Caki2 (cell line): Measurements from ENCODE around the gene DENND1C. TPM values are rescaled to one million over a fixed set of nuclear protein-coding genes. Genes with fewer than 3 reads are reported as not detected.
"Not testable (repeated sequence)": the region's sequence is repeated elsewhere in the genome, so short reads cannot be mapped to it uniquely, and the experiment has no call there.

Source experiments
- DNase-seq: peaks from one replicate; pipeline ENCODE4 v3.0.0-alpha.2; 2015; ENCODE audit warnings: low read depth
- in situ Hi-C: cut with HindIII; loops from 2 replicates; pipeline ENCODE4 v1.10.0; 2016; ENCODE audit warnings: low sequenced_read_pairs, low pct_unique_long_range_greater_than_20kb, mixed read lengths
- total RNA-seq: library from RNA; depleted of rRNA; stranded (reverse); fragments of >200 nt; shearing (Covaris generic); gene quantifications from 2 replicates; pipeline ENCODE4 v1.2.3, GENCODE V29; 2014; ENCODE audit warnings: low replicate concordance

Gene DENND1C
- total RNA-seq, 1 experiment from 2014 or later = not detected

- no peak for DNase-seq
- in situ Hi-C loops = no loop called here
Measured at GRCh38 chr19:6433165-6433564, 48.4 kb downstream of the DENND1C start.

DNA sequence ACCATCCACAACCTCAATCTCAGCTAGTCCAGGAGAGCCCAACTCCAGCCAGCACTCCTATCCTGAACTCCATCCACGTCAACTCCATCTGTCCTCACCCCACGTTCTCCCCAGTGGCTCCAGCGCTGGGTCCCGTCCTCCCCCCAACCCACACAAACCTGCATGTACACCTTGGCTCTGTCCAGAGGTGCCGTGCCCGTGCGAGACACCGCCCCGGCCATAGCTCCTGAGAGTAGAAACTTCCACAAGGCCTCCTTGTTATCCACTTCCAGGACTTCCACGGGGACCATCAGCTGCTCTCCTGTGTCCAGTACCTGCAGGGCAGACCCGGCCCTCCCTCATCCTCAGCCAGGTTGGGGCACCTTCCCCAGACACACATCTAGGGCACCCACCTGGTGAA is 49.7 kb downstream of the DENND1C start:
- no peak for DNase-seq
- in situ Hi-C loops = no loop called here

- in situ Hi-C loops = no loop called here
- no peak for DNase-seq
Measured at GRCh38 chr19:6429419-6430221, 52.0 kb downstream of the DENND1C start.

GRCh38 chr19:6428692-6429418 is 52.7 kb downstream of the DENND1C start:
- in situ Hi-C loops, DNase-seq: not testable (repeated sequence)

DNA sequence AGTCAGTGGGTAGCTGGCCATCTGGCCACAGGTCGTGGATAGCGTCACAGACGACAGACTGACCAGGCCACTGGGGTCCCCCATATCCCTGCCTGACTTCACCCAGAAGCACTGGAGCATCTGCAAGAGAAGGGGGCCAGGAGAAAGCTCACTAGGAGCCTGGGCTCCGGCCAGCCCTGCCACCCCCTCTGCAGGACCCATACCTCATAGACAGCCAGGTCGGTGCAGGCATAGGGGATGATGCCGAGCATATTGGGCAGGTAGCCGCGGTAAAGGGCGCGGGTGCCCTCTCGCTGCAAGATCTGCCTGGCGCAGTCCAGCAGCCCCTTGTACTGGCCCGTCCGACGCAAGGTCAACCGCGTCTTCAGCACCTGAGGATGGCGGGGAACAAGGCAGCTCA is 54.5 kb downstream of the DENND1C start:
- in situ Hi-C loops = no loop called here
- no peak for DNase-seq

DNA sequence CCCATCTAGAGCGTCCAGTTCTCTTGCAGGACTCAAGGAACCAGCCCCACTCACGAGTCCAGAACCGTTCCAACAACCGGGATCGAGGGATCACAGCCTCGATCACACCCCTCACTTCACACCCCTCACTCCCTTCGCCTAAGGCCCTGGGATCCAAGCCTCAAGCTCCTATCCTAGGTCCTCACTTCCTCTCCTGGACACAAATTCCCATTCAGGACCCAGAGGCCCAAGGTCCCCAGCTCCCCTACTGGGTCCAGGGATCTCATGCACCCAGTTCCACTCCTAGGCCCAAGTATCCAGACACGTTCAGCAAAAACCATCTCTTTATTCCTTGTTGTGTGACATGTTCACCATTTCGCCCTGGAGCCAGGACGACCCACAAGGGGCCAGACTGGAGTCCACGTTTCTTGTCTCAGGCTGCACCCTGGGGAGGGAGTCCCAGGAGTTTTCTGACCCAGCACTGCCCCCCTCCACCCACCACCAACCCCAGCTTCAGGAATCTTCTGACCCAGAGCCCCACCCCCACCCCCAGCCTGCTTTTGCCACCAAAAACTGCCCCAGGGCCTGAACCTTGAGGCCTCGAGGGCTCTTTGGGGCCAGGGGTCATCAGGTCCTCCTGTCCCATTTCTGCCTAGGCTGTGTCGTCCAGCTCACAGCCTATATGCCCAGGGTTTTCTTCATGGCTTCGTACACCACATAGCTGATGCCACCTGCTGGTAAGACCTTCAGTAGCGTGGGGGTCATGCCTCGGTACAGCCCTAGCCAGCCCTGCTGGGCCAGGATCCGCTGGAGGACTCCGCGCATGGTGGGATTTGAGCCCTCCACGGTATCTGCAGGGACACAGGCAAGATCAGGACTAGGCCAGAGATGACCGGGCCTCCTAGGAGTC is 55.6 kb downstream of the DENND1C start:
- no peak for DNase-seq
- in situ Hi-C loops = no loop called here

DNA sequence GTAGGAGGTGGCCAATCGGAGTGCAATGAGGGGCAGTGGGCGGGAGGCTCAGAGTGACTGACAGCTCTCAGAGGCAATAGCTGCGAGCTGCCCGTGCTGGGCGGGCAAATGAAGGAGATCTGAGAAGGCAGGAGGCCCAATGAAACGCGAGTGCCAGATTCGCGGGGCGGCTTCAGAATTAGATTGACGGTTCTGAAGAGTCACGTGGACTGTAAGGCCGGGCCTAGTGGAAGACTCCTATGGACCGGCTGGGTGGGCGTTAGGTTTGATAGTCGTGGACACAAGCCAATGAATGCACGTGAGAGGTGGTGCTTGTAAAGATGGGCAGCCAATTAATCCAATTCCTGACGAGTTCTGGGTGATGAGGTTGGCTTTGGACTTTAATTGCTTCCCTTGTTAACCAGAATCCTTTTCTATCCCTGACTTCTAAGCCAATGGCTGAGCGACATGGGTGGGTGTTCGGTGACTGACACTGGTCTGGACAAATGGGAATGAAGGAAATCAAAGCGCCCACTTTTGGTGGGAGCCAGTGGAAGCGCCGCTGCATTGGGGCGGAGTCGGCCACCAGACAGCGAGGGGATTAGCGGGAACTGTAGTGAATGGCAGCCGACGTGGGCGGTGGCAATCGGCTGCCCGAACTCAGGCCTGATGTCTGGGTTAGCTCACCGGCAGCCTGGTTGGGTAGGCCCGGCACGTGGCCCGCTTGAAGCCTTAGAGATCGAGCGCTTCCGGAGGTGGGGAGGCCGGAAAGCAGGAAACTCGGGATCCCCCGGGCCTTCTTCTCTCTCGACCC is 56.5 kb downstream of the DENND1C start:
- DNase-seq = peak; percentile 99
- in situ Hi-C loops = no loop called here

DNA sequence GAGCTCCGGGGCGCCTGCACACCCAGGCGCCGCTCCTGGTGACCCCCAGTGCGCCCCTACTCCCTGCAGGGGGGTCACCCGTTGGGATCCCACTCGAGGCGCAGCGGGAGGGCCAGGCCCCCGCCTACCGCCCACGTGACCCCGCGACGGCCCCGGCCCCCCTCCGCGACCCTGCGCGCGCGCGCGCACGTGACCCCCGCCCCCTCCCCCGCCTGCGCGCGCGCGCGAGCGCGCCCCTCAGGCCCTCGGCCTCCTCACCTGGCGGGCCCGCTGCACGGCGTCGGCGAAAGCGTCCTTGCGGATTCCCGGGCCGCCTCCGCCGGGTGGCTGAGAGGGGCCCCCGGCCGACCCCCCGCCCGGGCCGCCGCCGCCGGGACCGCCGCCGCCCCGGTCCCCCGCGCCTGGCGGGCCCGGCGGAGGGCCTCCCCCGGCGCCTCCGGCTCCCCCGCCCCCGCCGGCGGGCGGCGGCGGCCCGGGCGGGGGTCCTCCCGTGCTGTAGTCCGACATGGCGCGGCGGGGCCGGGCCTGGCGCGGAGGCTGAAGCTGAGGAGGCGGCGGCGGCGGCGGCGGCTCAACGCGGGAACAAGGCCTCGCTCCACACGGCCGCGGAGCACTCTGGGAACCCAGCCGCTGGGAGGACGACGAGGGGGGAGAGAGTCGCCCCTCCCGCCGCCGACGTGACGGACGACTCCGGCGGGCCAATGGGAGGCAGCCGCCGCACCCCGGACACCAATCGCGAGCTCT is 57.2 kb downstream of the DENND1C start, which contains the start of gene KHSRP:
KHSRP (minus strand) TSS at position 617 of the 744 bp plus-strand sequence; CDS start at position 507, 110 bp downstream.
- in situ Hi-C loops = no loop called here

DNA sequence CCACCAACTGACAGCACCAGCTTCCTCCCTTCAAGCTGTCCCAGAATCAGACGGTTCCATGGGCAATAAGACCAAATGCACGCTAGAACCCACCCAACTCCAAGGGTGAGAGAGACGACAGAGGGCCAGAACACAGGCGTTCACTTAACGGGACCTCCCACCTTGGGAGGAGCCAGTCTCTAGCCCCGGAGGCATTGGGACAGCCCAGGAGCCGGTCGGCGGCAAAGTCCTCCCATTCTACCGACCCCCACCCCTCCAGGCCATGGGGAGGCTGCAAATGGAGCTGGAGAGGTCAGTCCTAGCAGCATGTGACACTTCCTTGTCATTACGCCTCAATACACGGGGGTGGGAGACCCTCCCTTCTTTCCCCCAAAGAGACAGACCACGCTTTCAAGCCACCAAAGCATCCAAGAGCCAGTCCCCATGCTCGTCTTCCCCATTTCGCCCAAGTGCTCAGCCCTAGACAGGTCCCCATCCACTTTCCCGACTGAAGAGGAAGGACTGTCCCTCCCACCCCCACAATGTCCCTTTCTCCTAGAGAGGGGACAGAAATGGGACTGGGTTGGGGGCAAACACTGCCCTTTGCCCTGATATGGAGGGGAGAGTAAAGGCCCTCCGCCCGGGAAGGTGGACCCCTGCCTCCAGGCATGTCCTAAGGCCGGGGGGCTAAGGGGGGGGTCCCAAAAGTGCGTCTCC is 57.9 kb downstream of the DENND1C start:
- peak; percentile 18 for DNase-seq
- in situ Hi-C loops = no loop called here

More for the DNA sequence above, 57.2 kb downstream of the DENND1C start, which contains the start of gene KHSRP:
- no peak for DNase-seq

DNA sequence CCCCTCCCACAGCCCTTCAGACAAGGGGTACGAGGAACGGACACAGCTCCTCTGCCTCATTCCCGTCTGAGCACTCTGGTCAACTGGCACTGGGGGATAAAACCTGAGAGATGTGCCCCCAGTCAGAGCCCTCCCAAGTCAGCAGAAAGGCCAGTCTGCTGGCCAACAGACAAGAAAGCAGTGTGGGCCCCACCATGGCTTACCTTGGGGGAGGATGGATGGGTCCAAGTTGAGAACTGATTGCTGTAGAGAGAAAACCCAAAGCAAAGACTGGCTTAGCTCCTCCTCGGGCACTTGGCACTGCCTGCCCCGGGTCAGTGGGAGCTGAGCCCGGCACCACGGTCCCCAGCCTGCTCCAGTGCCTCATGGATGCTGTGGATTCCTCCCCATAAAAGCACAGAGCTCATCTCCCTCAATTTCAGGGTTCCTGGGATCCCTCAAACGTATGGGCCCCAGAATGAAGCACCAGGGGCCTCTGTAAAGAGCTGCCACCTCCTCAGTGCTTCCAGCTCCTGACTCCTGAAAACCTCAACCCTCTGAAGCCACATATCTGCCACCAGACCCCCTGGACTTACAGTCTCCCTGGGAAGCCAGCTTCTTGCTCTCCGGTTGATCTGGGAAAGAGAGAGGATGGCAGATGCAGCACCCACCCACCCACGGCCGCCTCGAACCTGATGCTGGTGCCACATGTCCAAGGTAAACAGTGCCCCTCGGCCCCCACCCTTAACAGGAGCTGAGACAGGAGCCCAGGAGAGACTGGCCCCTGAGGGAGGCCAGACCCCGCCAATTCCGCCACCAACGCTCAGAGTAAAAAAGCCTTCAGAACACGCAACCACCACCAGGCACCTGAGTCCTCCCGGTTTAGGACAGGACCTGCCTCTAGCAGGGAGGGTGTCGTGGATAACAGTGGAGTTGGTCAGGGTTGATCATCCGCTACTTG is 60.2 kb downstream of the DENND1C start:
- in situ Hi-C loops = no loop called here
- DNase-seq = no peak

GRCh38 chr19:6418562-6418932 is 63.0 kb downstream of the DENND1C start:
- no peak for DNase-seq
- in situ Hi-C loops = no loop called here

DNA sequence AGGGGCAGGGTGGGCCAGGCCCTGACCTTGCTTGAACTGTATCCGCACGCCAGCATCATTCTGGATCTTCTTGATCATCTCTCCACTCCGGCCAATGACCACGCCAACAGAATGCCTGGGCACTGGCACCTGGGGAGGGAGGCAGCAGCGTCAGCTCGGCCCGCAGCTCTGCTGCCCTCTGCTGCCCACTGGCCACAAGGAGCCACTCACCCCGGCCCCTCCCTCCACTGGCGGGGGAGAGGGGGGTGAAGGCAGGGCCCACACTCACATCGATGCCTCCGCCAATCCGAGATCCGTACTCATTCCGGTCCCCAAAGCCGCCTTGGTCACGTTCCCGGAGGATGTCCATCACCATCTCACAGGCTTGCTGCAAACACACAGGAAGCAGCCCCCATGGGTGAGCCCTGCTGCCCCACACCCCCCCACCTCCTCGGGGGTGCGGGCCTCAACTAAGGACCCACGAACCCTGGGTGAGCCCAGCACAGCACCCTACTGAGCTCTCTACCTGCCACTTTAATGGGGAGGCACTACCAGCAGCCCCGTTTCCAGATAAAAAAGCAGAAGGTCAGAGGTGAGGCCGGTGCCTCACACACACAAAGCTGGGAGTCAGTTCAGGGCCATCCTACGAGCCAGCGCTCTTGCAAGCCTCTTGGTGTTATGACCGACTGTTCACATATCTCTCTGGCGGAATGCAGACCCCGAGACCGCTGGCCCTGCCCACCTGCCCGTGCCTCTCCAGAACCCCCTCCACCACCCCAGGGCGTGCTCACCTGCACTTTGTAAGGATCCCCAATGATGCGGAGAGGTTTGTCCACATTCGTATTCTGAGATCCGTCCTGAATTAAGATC is 63.6 kb downstream of the DENND1C start:
- in situ Hi-C loops = no loop called here
- DNase-seq = peak; percentile 13
